Measurements from ENCODE around the gene RPS17. TPM values are rescaled to one million over a fixed set of nuclear protein-coding genes. Genes with fewer than 3 reads are reported as not detected.
A peak's percentile ranks its signal among the peaks of the same experiment; 100 is the strongest.

The RPS17 gene
- total RNA-seq, 1 donor from 2014 or later = 874 TPM

DNA sequence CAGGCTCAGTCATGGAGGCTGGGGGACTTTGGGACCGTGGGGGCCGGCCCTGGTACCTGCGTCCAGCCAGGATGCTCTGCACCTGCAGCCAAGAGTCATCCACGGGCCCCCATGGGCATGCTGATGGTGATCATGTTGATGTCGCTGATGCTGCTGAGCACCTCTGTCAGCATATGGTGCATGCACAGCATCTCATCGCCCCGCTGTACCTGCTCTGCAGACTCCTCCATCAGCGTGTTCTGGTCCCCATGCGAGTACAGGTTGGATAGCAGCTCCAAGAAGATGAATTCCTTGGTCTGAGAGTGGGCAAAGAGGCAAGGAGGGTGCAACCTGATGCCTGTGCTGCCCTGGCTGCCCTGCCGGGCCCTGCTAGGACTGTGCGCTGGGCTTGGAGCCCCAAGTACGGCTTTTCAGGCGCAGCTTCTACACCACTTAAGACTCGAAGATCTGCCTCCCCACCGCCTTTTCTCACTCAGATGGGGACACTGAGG is 7.2 kb downstream of the RPS17 start:
- Mint-ChIP-seq H3K4me3 (ENCODE audit: unreplicated experiment) (no peak overlapping the region), H3K9me3 (ENCODE audit: unreplicated experiment) (peaks cover 6% of the 10 kb centered on the region), H3K4me1 (ENCODE audit: low read depth, unreplicated experiment) (no peaks in the 10 kb centered on the region), H3K36me3 (ENCODE audit: unreplicated experiment) (no peaks in the 10 kb centered on the region), H3K27me3 (ENCODE audit: unreplicated experiment) (no peaks in the 10 kb centered on the region), H3K27ac (ENCODE audit: unreplicated experiment) (no peak overlapping the region)
- no peak for TF ChIP-seq CTCF (IDR thresholded peaks at IDR 0.05; ENCODE audit: partially characterized antibody, unreplicated experiment)
- no peak for DNase-seq

- no peaks in the 10 kb centered on the region for H3K36me3 Mint-ChIP-seq (ENCODE audit: unreplicated experiment)
- DNase-seq = no peak
- H3K4me3 Mint-ChIP-seq (ENCODE audit: unreplicated experiment) = no peak overlapping the region
- H3K27ac Mint-ChIP-seq (ENCODE audit: unreplicated experiment) = no peak overlapping the region
- H3K4me1 Mint-ChIP-seq (ENCODE audit: low read depth, unreplicated experiment) = no peaks in the 10 kb centered on the region
- H3K9me3 Mint-ChIP-seq (ENCODE audit: unreplicated experiment) = peaks cover 6% of the 10 kb centered on the region
- TF ChIP-seq CTCF (IDR thresholded peaks at IDR 0.05; ENCODE audit: partially characterized antibody, unreplicated experiment) = no peak
- no peaks in the 10 kb centered on the region for H3K27me3 Mint-ChIP-seq (ENCODE audit: unreplicated experiment)
Measured at GRCh38 chr15:82532383-82532990, 7.8 kb downstream of the RPS17 start.

DNA sequence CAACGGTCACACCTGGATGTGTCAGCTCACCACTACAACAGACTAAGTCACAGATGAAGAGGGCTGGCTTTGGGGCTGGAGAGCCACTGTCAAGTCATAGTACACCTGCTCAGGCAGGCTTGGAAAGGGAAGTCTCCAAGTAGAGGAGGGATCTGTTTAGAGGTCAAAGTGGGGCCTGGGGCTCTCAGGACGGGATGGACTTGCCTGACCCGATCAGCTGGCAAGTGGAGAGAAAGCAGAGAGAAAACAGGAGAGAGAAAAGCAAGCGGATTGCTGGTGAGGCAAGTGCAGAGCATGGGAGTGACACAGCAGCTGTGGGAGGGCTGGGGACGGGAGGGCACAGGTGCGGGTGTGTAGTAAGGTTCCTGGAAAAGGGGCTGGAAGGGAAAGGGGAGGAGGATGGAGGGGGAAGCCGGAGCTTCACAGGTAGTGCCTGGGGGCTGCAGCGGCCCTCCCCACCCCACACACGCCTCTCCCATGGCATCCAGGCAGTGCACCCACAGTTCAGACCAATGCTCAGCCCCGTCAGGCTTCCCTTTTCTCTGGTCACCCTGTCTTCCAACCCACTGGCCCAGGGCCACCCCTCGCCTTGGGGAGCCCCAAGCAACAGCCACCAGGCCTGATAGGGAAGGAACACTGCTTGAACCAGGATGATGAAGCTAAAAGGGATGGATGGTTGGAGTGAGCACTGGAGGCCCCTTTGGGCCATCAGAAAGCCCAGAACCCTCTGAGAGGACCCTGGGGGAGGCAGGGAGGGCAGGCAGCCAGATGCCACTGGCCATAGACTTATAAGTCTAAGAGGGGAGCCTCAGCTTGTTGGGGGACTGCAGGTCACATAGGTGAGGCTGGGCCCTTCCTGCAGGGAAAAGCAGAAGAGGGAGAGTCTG is 8.5 kb downstream of the RPS17 start:
- no peak for TF ChIP-seq CTCF (IDR thresholded peaks at IDR 0.05; ENCODE audit: partially characterized antibody, unreplicated experiment)
- H3K4me3 Mint-ChIP-seq (ENCODE audit: unreplicated experiment) = no peak overlapping the region

GRCh38 chr15:82530606-82531379 is 9.5 kb downstream of the RPS17 start:
- Mint-ChIP-seq H3K27ac (ENCODE audit: unreplicated experiment) (no peak overlapping the region), H3K36me3 (ENCODE audit: unreplicated experiment) (no peaks in the 10 kb centered on the region), H3K4me1 (ENCODE audit: low read depth, unreplicated experiment) (peaks cover 5% of the 10 kb centered on the region), H3K4me3 (ENCODE audit: unreplicated experiment) (peak overlapping the region; percentile 64), H3K27me3 (ENCODE audit: unreplicated experiment) (no peaks in the 10 kb centered on the region), H3K9me3 (ENCODE audit: unreplicated experiment) (peaks cover 5% of the 10 kb centered on the region)
- peak; percentile 92 for TF ChIP-seq CTCF (IDR thresholded peaks at IDR 0.05; ENCODE audit: partially characterized antibody, unreplicated experiment)
- peak; percentile 84 for DNase-seq

More for the DNA sequence above, 8.5 kb downstream of the RPS17 start:
- H3K4me1 Mint-ChIP-seq (ENCODE audit: low read depth, unreplicated experiment) = peaks cover 5% of the 10 kb centered on the region
- no peaks in the 10 kb centered on the region for H3K27me3 Mint-ChIP-seq (ENCODE audit: unreplicated experiment)
- DNase-seq = peak; percentile 24
- H3K27ac Mint-ChIP-seq (ENCODE audit: unreplicated experiment) = peak overlapping the region; percentile 13
- H3K36me3 Mint-ChIP-seq (ENCODE audit: unreplicated experiment) = no peaks in the 10 kb centered on the region
- peaks cover 5% of the 10 kb centered on the region for H3K9me3 Mint-ChIP-seq (ENCODE audit: unreplicated experiment)
